Fibroblast of lung (primary cell): Measurements from ENCODE around the gene ARAP3. TPM values are rescaled to one million over a fixed set of nuclear protein-coding genes. Genes with fewer than 3 reads are reported as not detected.
A peak's percentile ranks its signal among the peaks of the same experiment; 100 is the strongest.
"Not testable (repeated sequence)": the region's sequence is repeated elsewhere in the genome, so short reads cannot be mapped to it uniquely, and the experiment has no call there.

ENCODE experiments used
- DNase-seq, 2 donors: peaks; one replicate each; pipeline versions ENCODE4 v3.0.0 to v3.0.0-alpha.2; 2010; ENCODE audit warnings: low read depth in 2 of 2
- H2AFZ ChIP-seq: 2 replicates; pipeline ENCODE4 v1.5.1; 2012; ENCODE audit warnings: low read length, control low read depth, inconsistent platforms
- H3K27ac ChIP-seq: 2 replicates; pipeline ENCODE4 v1.5.1; 2011; ENCODE audit warnings: low read length, control low read depth; ENCODE audit not compliant: insufficient read depth
- H3K27me3 ChIP-seq: 2 replicates; pipeline ENCODE4 v1.5.1; 2011; ENCODE audit warnings: mild to moderate bottlenecking, low read length; ENCODE audit not compliant: control insufficient read depth, insufficient read depth
- H3K36me3 ChIP-seq: 2 replicates; pipeline ENCODE4 v1.5.1; 2011; ENCODE audit warnings: low read length; ENCODE audit not compliant: control insufficient read depth, insufficient read depth
- H3K4me1 ChIP-seq: 2 replicates; pipeline ENCODE4 v1.5.1; 2011; ENCODE audit warnings: low read length; ENCODE audit not compliant: control insufficient read depth, insufficient read depth; ENCODE audit errors: extremely low read depth
- H3K4me2 ChIP-seq: 2 replicates; pipeline ENCODE4 v1.5.1; 2011; ENCODE audit warnings: low read length, control low read depth; ENCODE audit not compliant: insufficient read depth; ENCODE audit errors: extremely low read depth
- H3K4me3 ChIP-seq, 4 experiments: fragments of 200-600 bp in 1 of 4; sonication (generic) in 1 of 4; replicated peaks in 1 of 4; 2 replicates each; pipeline ENCODE4 v1.5.1; 2011 to 2016; ENCODE audit warnings: low read length in 4 of 4, low read depth in 3 of 4, mild to moderate bottlenecking in 3 of 4, control low read depth in 2 of 4, inconsistent platforms in 1 of 4, mixed read lengths in 1 of 4; ENCODE audit not compliant: insufficient read depth in 1 of 4; ENCODE audit errors: control extremely low read depth in 1 of 4
- H3K79me2 ChIP-seq: 2 replicates; pipeline ENCODE4 v1.5.1; 2012; ENCODE audit warnings: mild to moderate bottlenecking, low read length, inconsistent platforms; ENCODE audit not compliant: control insufficient read depth, insufficient read depth
- H3K9ac ChIP-seq: 2 replicates; pipeline ENCODE4 v1.5.1; 2011; ENCODE audit warnings: mild to moderate bottlenecking, low read length, control low read depth; ENCODE audit not compliant: insufficient read depth
- H3K9me3 ChIP-seq: 2 replicates; pipeline ENCODE4 v1.5.1; 2012; ENCODE audit warnings: low read depth, low read length; ENCODE audit not compliant: control insufficient read depth, insufficient read depth
- H4K20me1 ChIP-seq: 2 replicates; pipeline ENCODE4 v1.5.1; 2011; ENCODE audit warnings: low read length; ENCODE audit not compliant: control insufficient read depth, insufficient read depth; ENCODE audit errors: extremely low read depth
- CTCF ChIP-seq, 2 donors: IDR thresholded peaks in 1 of 2; conservative IDR thresholded peaks in 1 of 2; 1 replicate in 1 of 2; 2 replicates in 1 of 2; pipeline ENCODE4 v1.5.1; 2011 to 2012; ENCODE audit warnings: low read length in 2 of 2, control low read depth in 1 of 2, inconsistent platforms in 1 of 2, low read depth in 1 of 2, mild to moderate bottlenecking in 1 of 2
- EZH2 ChIP-seq: IDR thresholded peaks from 2 replicates; pipeline ENCODE4 v1.5.1; 2012; ENCODE audit warnings: low read length, control low read depth, mild to moderate bottlenecking; ENCODE audit errors: missing control alignments
- polyA plus RNA-seq, 2 donors: library from polyadenylated mRNA; depleted of rRNA in 1 of 2; stranded (reverse) in 1 of 2; unstranded in 1 of 2; fragments of >200 nt; gene quantifications; 2 replicates each; pipeline ENCODE4 v1.2.1, GENCODE V29; 2011 to 2012; ENCODE audit warnings: missing spikeins in 1 of 2
- total RNA-seq: library from RNA; depleted of rRNA; stranded (reverse); fragments of >200 nt; gene quantifications from 2 replicates; pipeline ENCODE4 v1.2.1, GENCODE V29; 2014

The ARAP3 gene
- total and polyA plus RNA-seq, 2 donors (not counting 1 experiment from before 2014, with no cell fraction given): 2.9 to 3.8 TPM

DNA sequence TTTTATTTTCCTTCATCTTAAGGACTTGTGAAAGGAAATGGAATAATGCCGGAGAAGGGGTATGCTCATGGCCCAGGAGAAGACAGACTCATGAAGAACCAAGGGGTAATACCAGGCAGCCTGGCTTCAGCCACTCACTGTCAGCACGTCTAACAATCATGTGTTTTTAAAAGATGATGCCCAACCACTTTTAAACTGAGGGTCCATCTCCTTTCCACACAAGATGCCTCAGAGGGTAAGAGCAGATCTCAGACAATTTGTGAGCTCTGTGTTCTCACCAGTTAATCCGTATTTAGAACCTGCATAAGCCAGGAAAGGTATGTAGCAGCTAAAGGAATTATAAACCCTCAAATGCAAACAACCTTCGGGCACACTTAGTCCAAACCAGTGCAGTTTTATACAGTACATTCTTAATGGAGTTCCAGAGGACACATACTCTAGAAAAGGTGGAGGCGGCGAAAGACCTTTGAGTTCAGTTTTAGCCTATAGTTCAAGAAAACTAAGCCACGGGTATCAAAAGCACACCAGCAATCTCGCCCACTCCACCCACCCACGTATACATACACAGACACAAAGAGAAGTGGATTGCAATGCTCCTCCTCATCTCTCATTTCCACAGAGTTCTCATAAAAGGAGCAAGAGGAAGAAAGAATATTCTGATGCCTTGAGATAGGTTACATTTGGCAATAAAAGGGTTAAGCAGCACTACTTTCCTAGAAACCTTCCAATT is 65.9 kb downstream of the ARAP3 start:
- peaks cover 3% of the 10 kb centered on the region for H3K36me3 ChIP-seq
- H3K27ac ChIP-seq: no peak overlapping the region
- H3K27me3 ChIP-seq: no peaks in the 10 kb centered on the region
- no peak overlapping the region for H3K4me3 ChIP-seq
- no peak overlapping the region for H3K9ac ChIP-seq
- TF ChIP-seq CTCF (conservative IDR thresholded peaks at IDR 0.05 in 1 of 2, IDR thresholded peaks at IDR 0.05 in 1 of 2; ENCODE audit: low read depth in 1 of 2, low read length in 2 of 2): no peak
- no peak for TF ChIP-seq EZH2
- no peaks in the 10 kb centered on the region for H3K4me1 ChIP-seq
- no peak overlapping the region for H2AFZ ChIP-seq
- H3K9me3 ChIP-seq: no peaks in the 10 kb centered on the region
- DNase-seq: no peak
- H3K4me2 ChIP-seq: peak overlapping the region; percentile 32
- no peaks in the 10 kb centered on the region for H4K20me1 ChIP-seq
- H3K79me2 ChIP-seq: peaks cover 62% of the 10 kb centered on the region

GRCh38 chr5:141613344-141613743 is 68.7 kb downstream of the ARAP3 start:
- no peaks in the 10 kb centered on the region for H3K36me3 ChIP-seq
- no peak overlapping the region for H3K4me3 ChIP-seq
- no peak for DNase-seq
- H3K4me1 ChIP-seq: no peaks in the 10 kb centered on the region
- no peaks in the 10 kb centered on the region for H3K27me3 ChIP-seq
- no peak overlapping the region for H3K4me2 ChIP-seq
- peaks cover 76% of the 10 kb centered on the region for H3K79me2 ChIP-seq
- no peaks in the 10 kb centered on the region for H4K20me1 ChIP-seq
- no peaks in the 10 kb centered on the region for H3K9me3 ChIP-seq
- TF ChIP-seq EZH2: no peak
- TF ChIP-seq CTCF (conservative IDR thresholded peaks at IDR 0.05 in 1 of 2, IDR thresholded peaks at IDR 0.05 in 1 of 2; ENCODE audit: low read depth in 1 of 2, low read length in 2 of 2): no peak
- H3K9ac ChIP-seq: no peak overlapping the region
- H3K27ac ChIP-seq: no peak overlapping the region
- H2AFZ ChIP-seq: no peak overlapping the region

- no peak overlapping the region for H3K4me3 ChIP-seq
- H3K9me3 ChIP-seq: no peaks in the 10 kb centered on the region
- no peak overlapping the region for H3K27ac ChIP-seq
- H3K9ac ChIP-seq: no peak overlapping the region
- DNase-seq: no peak
- H2AFZ ChIP-seq: no peak overlapping the region
- no peaks in the 10 kb centered on the region for H3K27me3 ChIP-seq
- H3K4me2 ChIP-seq: no peak overlapping the region
- H4K20me1 ChIP-seq: no peaks in the 10 kb centered on the region
- no peaks in the 10 kb centered on the region for H3K36me3 ChIP-seq
- TF ChIP-seq EZH2: no peak
- no peak for TF ChIP-seq CTCF (conservative IDR thresholded peaks at IDR 0.05 in 1 of 2, IDR thresholded peaks at IDR 0.05 in 1 of 2; ENCODE audit: low read depth in 1 of 2, low read length in 2 of 2)
- H3K79me2 ChIP-seq: peaks cover 63% of the 10 kb centered on the region
- H3K4me1 ChIP-seq: no peaks in the 10 kb centered on the region
Measured at GRCh38 chr5:141611289-141611688, 70.7 kb downstream of the ARAP3 start.

GRCh38 chr5:141609921-141610320 is 72.1 kb downstream of the ARAP3 start:
- not testable (repeated sequence) for H3K4me1 ChIP-seq, H3K36me3 ChIP-seq, H3K27me3 ChIP-seq, H3K4me3 ChIP-seq, H3K27ac ChIP-seq, H4K20me1 ChIP-seq, H2AFZ ChIP-seq, H3K4me2 ChIP-seq, H3K9me3 ChIP-seq, DNase-seq, H3K9ac ChIP-seq
- H3K79me2 ChIP-seq: peaks cover 55% of the 10 kb centered on the region
